ENCODE results near the gene APBA2.

APBA2 gene

GRCh38 chr15:28932361-28932760 is 46.6 kb downstream of the APBA2 start (continued):
- TF ChIP-seq ZNF362 (tag by site-specific recombination; IDR thresholded peaks at IDR 0.05) (no peak), ZNF26 (tag by site-specific recombination; IDR thresholded peaks at IDR 0.05) (no peak)

GRCh38 chr15:28933710-28934445 is 48.1 kb downstream of the APBA2 start:
- ChIA-PET CTCF (no interaction called here), POLR2A (no interaction called here)
- H3K27ac ChIP-seq (ENCODE audit: extremely low read depth, low read depth, low read length) = no peak overlapping the region
- H3K4me3 ChIP-seq (ENCODE audit: low read depth, low read length) = no peak overlapping the region
- H3K9me3 ChIP-seq (ENCODE audit: control insufficient read depth, insufficient read depth, low read depth, low read length) = no peaks in the 10 kb centered on the region
- no peak for TF ChIP-seq ZNF488 (tag by site-specific recombination; IDR thresholded peaks at IDR 0.05)
- TF ChIP-seq ZNF221 (tag by site-specific recombination; IDR thresholded peaks at IDR 0.05; ENCODE audit: borderline replicate concordance) = no peak
- no peak for TF ChIP-seq ZNF76 (tag by site-specific recombination; IDR thresholded peaks at IDR 0.05; ENCODE audit: borderline replicate concordance, low read depth)
- peak; percentile 39; the same call in 1 of the 2 replicates for TF ChIP-seq ZFHX2 (tag by site-specific recombination; conservative IDR thresholded peaks at IDR 0.05)
- 0 out of 2 replicates have a peak, but pooled peaks have one; percentile 32 for TF ChIP-seq EGR2 (tag by site-specific recombination; IDR thresholded peaks at IDR 0.05; ENCODE audit: low read depth)
- H3K4me1 ChIP-seq (ENCODE audit: control insufficient read depth, insufficient read depth, low read length) = no peaks in the 10 kb centered on the region
- H3K36me3 ChIP-seq (ENCODE audit: control insufficient read depth in 2 of 2, insufficient read depth in 1 of 2, low read length in 2 of 2) = no peaks in the 10 kb centered on the region

GRCh38 chr15:28934645-28935044 is 48.9 kb downstream of the APBA2 start:
- ChIA-PET CTCF (no interaction called here), POLR2A (no interaction called here)
- Histone ChIP-seq H3K27ac (ENCODE audit: extremely low read depth, low read depth, low read length) (no peak overlapping the region), H3K9me3 (ENCODE audit: control insufficient read depth, insufficient read depth, low read depth, low read length) (no peaks in the 10 kb centered on the region), H3K4me3 (ENCODE audit: low read depth, low read length) (no peak overlapping the region), H3K36me3 (ENCODE audit: control insufficient read depth in 2 of 2, insufficient read depth in 1 of 2, low read length in 2 of 2) (no peaks in the 10 kb centered on the region), H3K4me1 (ENCODE audit: control insufficient read depth, insufficient read depth, low read length) (no peaks in the 10 kb centered on the region)
- TF ChIP-seq GLIS1 (tag by site-specific recombination; IDR thresholded peaks at IDR 0.05) (peak; percentile 25; the same call in 1 of the 2 replicates), KLF8 (tag by site-specific recombination; IDR thresholded peaks at IDR 0.05) (no peak)

- H3K4me1 ChIP-seq (ENCODE audit: control insufficient read depth, insufficient read depth, low read length) = no peaks in the 10 kb centered on the region
- H3K36me3 ChIP-seq (ENCODE audit: control insufficient read depth in 2 of 2, insufficient read depth in 1 of 2, low read length in 2 of 2) = no peaks in the 10 kb centered on the region
- H3K4me3 ChIP-seq (ENCODE audit: low read depth, low read length) = no peak overlapping the region
- POLR2A ChIA-PET = no interaction called here
- no peaks in the 10 kb centered on the region for H3K9me3 ChIP-seq (ENCODE audit: control insufficient read depth, insufficient read depth, low read depth, low read length)
- H3K27ac ChIP-seq (ENCODE audit: extremely low read depth, low read depth, low read length) = no peak overlapping the region
- no peak for TF ChIP-seq ZNF10 (tag by site-specific recombination; IDR thresholded peaks at IDR 0.05)
- peak; percentile 60 for TF ChIP-seq CTCF (tag by site-specific recombination; IDR thresholded peaks at IDR 0.05)
- CTCF ChIA-PET = interaction anchor here (0.8 kb wide), 1 partner anchor 19 kb away, joined by 4 read pairs; no protein-coding TSS in a partner anchor
Observed at GRCh38 chr15:28935316-28935715, 49.5 kb downstream of the APBA2 start.
